MCF 10A (cell line): ENCODE measurements around the gene EIF6. TPM values are rescaled to one million over a fixed set of nuclear protein-coding genes. Genes with fewer than 3 reads are reported as not detected.
A peak's percentile ranks its signal among the peaks of the same experiment; 100 is the strongest.
"Not testable (repeated sequence)": the region's sequence is repeated elsewhere in the genome, so short reads cannot be mapped to it uniquely, and the experiment has no call there.

ENCODE experiments used
- BruUV-seq: library from RNA; stranded (reverse); fragments of 400-500 nt; replicated peaks from 2 replicates; lab custom pipeline; 2021; lab: Mats Ljungman, UMichigan
- CTCF ChIA-PET: fragments of 300-600 bp; sonication (Branson Sonifier 250); formaldehyde crosslinking; extraction: SDS; loops from one replicate; lab custom pipeline; 2021; ENCODE audit warnings: antibody characterized with exemption, inconsistent platforms; lab: Yijun Ruan, JAX
- POLR2A ChIA-PET: fragments of 300-600, 350-650 bp; sonication (Branson Sonifier 250); formaldehyde crosslinking; extraction: SDS; loops from one replicate; lab custom pipeline; 2020; ENCODE audit warnings: antibody characterized with exemption, inconsistent platforms; lab: Yijun Ruan, JAX
- DNase-seq: peaks from one replicate; pipeline ENCODE4 v3.0.0-alpha.2; 2018; ENCODE audit not compliant: unreplicated experiment
- H3K27ac Mint-ChIP-seq: one replicate; pipeline ENCODE4 v1.8.0; 2022; ENCODE audit warnings: mild to moderate bottlenecking, low read depth, mixed read lengths; ENCODE audit not compliant: unreplicated experiment
- H3K27me3 Mint-ChIP-seq: one replicate; pipeline ENCODE4 v1.8.0; 2022; ENCODE audit warnings: mixed read lengths; ENCODE audit not compliant: insufficient read depth, unreplicated experiment
- H3K36me3 Mint-ChIP-seq: one replicate; pipeline ENCODE4 v1.8.0; 2022; ENCODE audit warnings: mild to moderate bottlenecking, moderate library complexity, mixed read lengths; ENCODE audit not compliant: insufficient read depth, unreplicated experiment
- H3K4me1 Mint-ChIP-seq: one replicate; pipeline ENCODE4 v1.8.0; 2022; ENCODE audit warnings: mixed read lengths; ENCODE audit not compliant: insufficient read depth, unreplicated experiment
- H3K4me3 Mint-ChIP-seq: one replicate; pipeline ENCODE4 v1.8.0; 2022; ENCODE audit warnings: mild to moderate bottlenecking, moderate library complexity, mixed read lengths; ENCODE audit not compliant: unreplicated experiment
- H3K9me3 Mint-ChIP-seq: one replicate; pipeline ENCODE4 v1.8.0; 2022; ENCODE audit warnings: mixed read lengths; ENCODE audit not compliant: unreplicated experiment
- intact Hi-C: fragments of 100-400 bp; cut with micrococcal nuclease; formaldehyde crosslinking; loops from 2 replicates; pipeline ENCODE4 v1.14.1; 2022
- total RNA-seq: library from RNA; stranded (reverse); gene quantifications from 2 replicates; pipeline ENCODE4 v1.2.3, GENCODE V29; 2022
- TF ChIP-seq, protein P1 (sequence below): fragments of 200-600 bp; IDR thresholded peaks from one replicate; pipeline ENCODE4 v1.8.0; 2022; ENCODE audit warnings: antibody characterized with exemption, mild to moderate bottlenecking; ENCODE audit not compliant: unreplicated experiment

EIF6 gene
- total RNA-seq, 1 experiment from 2014 or later, result 322 TPM

GRCh38 chr20:35267092-35267491 is 17.5 kb downstream of the EIF6 start:
- BruUV-seq, result no TSS peak
- intact Hi-C loops, result no loop called here
- no peak overlapping the region for H3K27ac Mint-ChIP-seq

DNA sequence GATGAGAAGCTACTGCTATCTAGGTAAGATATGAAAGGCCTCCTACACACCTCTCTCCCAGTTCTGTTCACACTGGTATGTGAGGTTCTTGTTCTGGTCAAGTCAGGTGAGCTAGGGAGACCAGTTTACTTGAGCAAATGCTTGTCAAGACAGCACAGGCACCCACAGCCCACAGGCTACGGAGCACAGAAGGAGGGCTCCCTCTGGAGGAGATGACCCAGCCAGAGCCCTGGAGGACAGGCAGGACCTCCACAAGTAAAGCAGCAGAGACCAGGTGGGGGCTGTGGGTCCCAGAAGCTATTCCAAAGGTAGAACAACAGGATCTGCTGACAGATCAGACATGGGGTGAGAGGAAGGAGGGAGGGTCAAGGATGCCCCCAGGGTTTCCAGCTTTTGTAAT is 19.8 kb downstream of the EIF6 start:
- H3K36me3 Mint-ChIP-seq, result peaks cover 13% of the 10 kb centered on the region
- TF ChIP-seq, protein P1, sequence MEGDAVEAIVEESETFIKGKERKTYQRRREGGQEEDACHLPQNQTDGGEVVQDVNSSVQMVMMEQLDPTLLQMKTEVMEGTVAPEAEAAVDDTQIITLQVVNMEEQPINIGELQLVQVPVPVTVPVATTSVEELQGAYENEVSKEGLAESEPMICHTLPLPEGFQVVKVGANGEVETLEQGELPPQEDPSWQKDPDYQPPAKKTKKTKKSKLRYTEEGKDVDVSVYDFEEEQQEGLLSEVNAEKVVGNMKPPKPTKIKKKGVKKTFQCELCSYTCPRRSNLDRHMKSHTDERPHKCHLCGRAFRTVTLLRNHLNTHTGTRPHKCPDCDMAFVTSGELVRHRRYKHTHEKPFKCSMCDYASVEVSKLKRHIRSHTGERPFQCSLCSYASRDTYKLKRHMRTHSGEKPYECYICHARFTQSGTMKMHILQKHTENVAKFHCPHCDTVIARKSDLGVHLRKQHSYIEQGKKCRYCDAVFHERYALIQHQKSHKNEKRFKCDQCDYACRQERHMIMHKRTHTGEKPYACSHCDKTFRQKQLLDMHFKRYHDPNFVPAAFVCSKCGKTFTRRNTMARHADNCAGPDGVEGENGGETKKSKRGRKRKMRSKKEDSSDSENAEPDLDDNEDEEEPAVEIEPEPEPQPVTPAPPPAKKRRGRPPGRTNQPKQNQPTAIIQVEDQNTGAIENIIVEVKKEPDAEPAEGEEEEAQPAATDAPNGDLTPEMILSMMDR, result no peak
- no peak overlapping the region for H3K27ac Mint-ChIP-seq
- no peaks in the 10 kb centered on the region for H3K27me3 Mint-ChIP-seq
- no peak overlapping the region for H3K4me3 Mint-ChIP-seq
- intact Hi-C loops, result no loop called here
- H3K9me3 Mint-ChIP-seq, result no peaks in the 10 kb centered on the region
- ChIA-PET CTCF (interaction anchor here (0.7 to 1.0 kb wide), 3 partner anchors 118 to 947 kb away, joined by 3 to 4 read pairs (median 4); partner anchors contain the start of gene EDEM2), POLR2A (interaction anchor here (0.6 to 1.7 kb wide), 4 partner anchors 10 to 309 kb away, joined by 3 to 7 read pairs (median 4); partner anchors contain the start of genes GSS and MYH7B)
- no peak for DNase-seq
- BruUV-seq, result no TSS peak
- H3K4me1 Mint-ChIP-seq, result peaks cover 24% of the 10 kb centered on the region

More at GRCh38 chr20:35267092-35267491, 17.5 kb downstream of the EIF6 start:
- ChIA-PET POLR2A (interaction anchor here (0.6 to 0.9 kb wide), 2 partner anchors 39 to 120 kb away, joined by 4 to 5 read pairs; partner anchors contain the start of gene EDEM2), CTCF (interaction anchor here (0.6 to 5.3 kb wide), 4 partner anchors 58 to 695 kb away, joined by 3 to 44 read pairs (median 8); partner anchors contain the start of genes EDEM2 and TRPC4AP)
- Mint-ChIP-seq H3K4me3 (no peak overlapping the region), H3K4me1 (peaks cover 24% of the 10 kb centered on the region), H3K36me3 (peaks cover 13% of the 10 kb centered on the region), H3K27me3 (no peaks in the 10 kb centered on the region), H3K9me3 (no peaks in the 10 kb centered on the region)
- TF ChIP-seq, protein P1, result no peak
- DNase-seq, result no peak

DNA sequence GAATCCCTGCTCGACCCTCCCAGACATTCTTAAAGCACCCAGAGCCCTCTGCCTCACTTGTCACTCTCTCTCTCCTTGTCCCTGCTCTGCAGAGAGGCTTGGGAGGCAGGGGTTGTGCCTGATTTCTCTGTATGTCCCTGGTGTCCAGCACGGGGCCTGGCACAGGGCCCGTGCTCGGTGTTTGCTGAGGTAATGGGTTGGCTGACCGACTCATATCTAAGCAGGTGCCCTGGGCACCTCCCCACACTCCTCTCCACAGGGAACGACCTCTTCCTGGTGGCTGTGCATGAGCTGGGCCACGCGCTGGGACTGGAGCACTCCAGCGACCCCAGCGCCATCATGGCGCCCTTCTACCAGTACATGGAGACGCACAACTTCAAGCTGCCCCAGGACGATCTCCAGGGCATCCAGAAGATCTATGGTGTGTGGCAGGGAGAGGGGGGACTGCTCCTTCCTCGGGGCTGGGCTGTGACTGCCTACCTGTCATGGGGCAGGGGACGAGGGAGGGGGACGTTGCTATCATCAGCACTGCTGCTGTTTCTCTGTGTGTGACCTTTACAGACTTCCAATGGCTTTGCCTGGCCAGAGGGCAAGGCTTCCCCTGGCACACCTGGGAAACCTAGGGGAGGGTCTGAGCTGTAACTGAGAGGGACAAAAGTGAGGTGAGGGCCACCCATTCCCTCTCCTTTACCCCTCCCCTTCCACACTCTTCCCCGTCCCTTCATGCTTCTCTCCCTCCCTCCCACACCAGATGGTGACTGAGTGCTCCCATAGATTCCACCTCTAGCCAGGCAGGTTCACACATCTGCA is 20.8 kb downstream of the EIF6 start:
- Mint-ChIP-seq H3K27ac (no peak overlapping the region), H3K9me3 (no peaks in the 10 kb centered on the region), H3K4me3 (peak overlapping the region; percentile 13), H3K4me1 (peaks cover 18% of the 10 kb centered on the region), H3K36me3 (peaks cover 13% of the 10 kb centered on the region), H3K27me3 (no peaks in the 10 kb centered on the region)
- intact Hi-C loops, result no loop called here
- TF ChIP-seq, protein P1, result no peak
- DNase-seq, result no peak
- POLR2A ChIA-PET, result interaction anchor here (0.6 to 1.7 kb wide), 11 partner anchors 9 to 478 kb away, joined by 3 to 7 read pairs (median 3); partner anchors contain the start of genes EDEM2, GSS, MYH7B and RBM39
- BruUV-seq, result no TSS peak
- CTCF ChIA-PET, result interaction anchor here (0.6 to 1.3 kb wide), 11 partner anchors 46 to 1072 kb away, joined by 3 to 6 read pairs (median 4); no protein-coding TSS in a partner anchor

DNA sequence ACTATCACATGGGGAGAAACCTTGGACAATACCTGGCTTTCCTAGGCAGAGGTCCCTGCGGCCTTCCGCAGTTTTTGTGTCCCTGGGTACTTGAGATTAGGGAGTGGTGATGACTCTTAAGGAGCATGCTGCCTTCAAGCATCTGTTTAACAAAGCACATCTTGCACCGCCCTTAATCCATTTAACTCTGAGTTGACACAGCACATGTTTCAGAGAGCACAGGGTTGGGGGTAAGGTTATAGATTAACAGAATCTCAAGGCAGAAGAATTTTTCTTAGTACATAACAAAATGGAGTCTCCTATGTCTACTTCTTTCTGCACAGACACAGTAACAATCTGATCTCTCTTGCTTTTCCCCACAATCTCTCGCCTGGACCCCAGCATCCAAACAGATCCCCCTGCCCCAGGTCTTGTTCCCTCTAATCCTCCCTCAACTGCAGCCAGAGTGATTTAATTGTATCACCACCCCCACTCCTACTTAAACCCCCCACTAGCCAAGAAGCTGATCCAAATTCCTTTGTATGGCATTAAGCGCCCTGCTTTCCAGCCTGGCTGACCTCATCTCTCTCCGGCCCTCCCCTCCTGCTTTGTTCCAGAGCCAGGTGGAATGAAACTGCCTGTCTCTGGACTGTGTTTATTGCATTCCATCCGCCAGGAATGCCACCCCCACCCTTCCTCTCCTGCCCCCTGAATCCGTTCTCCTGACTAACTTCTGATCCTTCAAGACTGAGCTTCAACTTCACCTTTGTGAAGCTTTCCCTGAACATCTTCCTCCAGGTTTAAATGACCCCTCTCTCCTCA is 21.6 kb downstream of the EIF6 start:
- H3K9me3 Mint-ChIP-seq, intact Hi-C loops, BruUV-seq, H3K27ac Mint-ChIP-seq, H3K27me3 Mint-ChIP-seq: not testable (repeated sequence)
- Mint-ChIP-seq H3K4me1 (peaks cover 23% of the 10 kb centered on the region), H3K4me3 (peak overlapping the region; percentile 13), H3K36me3 (peaks cover 13% of the 10 kb centered on the region)
- CTCF ChIA-PET, result interaction anchor here (0.6 to 1.3 kb wide), 9 partner anchors 47 to 1071 kb away, joined by 3 to 6 read pairs (median 4); no protein-coding TSS in a partner anchor
- DNase-seq, result peak; percentile 47
- POLR2A ChIA-PET, result interaction anchor here (0.6 to 1.7 kb wide), 10 partner anchors 10 to 479 kb away, joined by 3 to 5 read pairs (median 3); partner anchors contain the start of genes EDEM2 and RBM39

DNA sequence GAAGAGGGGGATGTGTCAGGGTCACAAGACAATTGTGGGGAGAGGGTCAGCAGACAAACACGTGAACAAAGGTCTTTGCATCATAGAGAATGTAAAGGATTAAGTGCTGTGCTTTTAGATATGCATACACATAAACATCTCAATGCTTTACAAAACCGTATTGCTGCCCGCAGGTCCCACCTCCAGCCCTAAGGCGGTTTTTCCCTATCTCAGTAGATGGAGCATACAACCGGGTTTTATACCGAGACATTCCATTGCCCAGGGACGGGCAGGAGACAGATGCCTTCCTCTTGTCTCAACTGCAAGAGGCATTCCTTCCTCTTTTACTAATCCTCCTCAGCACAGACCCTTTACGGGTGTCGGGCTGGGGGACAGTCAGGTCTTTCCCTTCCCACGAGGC is 22.3 kb downstream of the EIF6 start:
- peaks cover 24% of the 10 kb centered on the region for H3K4me1 Mint-ChIP-seq
- H3K4me3 Mint-ChIP-seq, H3K27me3 Mint-ChIP-seq, H3K9me3 Mint-ChIP-seq, BruUV-seq, POLR2A ChIA-PET, H3K27ac Mint-ChIP-seq, intact Hi-C loops, DNase-seq: not testable (repeated sequence)
- CTCF ChIA-PET, result interaction anchor here (1.4 kb wide), 1 partner anchor 8 kb away, joined by 6 read pairs; no protein-coding TSS in a partner anchor
- peaks cover 13% of the 10 kb centered on the region for H3K36me3 Mint-ChIP-seq
